NCI-H345 treated with DMSO at 0.1 percent for 48 hours (cell line): ENCODE results near the gene SKIC2.

ENCODE experiments used
- DNase-seq: peaks from one replicate; lab custom pipeline; 2025; ENCODE audit not compliant: unreplicated experiment; lab: John Stamatoyannopoulos, UW

The SKIC2 gene

DNA sequence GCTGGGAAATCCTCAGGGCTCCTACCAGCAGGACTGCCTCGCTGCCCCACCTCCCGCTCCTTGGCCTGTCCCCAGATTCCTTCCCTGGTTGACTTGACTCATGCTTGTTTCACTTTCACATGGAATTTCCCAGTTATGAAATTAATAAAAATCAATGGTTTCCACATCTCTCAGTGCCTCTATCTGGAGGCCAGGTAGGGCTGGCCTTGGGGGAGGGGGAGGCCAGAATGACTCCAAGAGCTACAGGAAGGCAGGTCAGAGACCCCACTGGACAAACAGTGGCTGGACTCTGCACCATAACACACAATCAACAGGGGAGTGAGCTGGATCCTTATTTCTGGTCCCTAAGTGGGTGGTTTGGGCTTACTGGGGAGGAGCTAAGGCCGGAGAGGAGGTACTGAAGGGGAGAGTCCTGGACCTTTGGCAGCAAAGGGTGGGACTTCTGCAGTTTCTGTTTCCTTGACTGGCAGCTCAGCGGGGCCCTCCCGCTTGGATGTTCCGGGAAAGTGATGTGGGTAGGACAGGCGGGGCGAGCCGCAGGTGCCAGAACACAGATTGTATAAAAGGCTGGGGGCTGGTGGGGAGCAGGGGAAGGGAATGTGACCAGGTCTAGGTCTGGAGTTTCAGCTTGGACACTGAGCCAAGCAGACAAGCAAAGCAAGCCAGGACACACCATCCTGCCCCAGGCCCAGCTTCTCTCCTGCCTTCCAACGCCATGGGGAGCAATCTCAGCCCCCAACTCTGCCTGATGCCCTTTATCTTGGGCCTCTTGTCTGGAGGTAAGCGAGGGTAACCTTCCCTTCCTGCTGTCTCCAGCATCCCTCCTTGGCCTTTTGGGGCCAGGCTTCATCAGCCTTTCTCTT lies 13.2 kb upstream of the SKIC2 start, which contains the start of gene CFB:
Gene CFB, plus strand, starts transcription at position 589 of the 863 bp plus-strand sequence. Its CDS starts 127 bp downstream, at position 716.
- DNase-seq, result no peak

DNA sequence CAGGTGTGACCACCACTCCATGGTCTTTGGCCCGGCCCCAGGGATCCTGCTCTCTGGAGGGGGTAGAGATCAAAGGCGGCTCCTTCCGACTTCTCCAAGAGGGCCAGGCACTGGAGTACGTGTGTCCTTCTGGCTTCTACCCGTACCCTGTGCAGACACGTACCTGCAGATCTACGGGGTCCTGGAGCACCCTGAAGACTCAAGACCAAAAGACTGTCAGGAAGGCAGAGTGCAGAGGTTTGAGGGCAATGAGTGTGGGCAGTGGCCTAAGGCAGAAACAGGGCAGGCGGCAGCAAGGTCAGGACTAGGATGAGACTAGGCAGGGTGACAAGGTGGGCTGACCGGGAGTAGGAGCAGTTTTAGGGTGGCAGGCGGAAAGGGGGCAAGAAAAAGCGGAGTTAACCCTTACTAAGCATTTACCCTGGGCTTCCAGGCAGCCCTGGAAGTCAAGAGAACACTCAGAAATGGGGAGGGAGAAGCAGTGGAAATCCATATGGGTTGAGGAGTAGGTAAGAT lies 12.5 kb upstream of the SKIC2 start:
- DNase-seq, result no peak

DNA sequence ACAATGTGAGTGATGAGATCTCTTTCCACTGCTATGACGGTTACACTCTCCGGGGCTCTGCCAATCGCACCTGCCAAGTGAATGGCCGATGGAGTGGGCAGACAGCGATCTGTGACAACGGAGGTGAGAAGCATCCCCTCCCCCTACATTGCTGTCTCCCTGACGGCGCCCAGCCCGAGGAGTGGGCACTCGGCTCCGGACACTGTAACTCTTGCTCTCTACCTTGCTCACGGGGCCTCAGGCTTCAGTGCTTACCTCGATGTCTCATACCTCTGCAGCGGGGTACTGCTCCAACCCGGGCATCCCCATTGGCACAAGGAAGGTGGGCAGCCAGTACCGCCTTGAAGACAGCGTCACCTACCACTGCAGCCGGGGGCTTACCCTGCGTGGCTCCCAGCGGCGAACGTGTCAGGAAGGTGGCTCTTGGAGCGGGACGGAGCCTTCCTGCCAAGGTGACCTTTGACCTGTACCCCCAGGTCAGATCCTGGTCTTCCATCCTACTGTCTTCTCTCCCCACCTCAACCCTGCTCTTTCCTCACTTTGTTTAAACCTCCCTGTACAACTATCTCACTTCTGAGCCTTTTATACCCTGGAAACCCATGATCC lies 11.8 kb upstream of the SKIC2 start:
- no peak for DNase-seq

DNA sequence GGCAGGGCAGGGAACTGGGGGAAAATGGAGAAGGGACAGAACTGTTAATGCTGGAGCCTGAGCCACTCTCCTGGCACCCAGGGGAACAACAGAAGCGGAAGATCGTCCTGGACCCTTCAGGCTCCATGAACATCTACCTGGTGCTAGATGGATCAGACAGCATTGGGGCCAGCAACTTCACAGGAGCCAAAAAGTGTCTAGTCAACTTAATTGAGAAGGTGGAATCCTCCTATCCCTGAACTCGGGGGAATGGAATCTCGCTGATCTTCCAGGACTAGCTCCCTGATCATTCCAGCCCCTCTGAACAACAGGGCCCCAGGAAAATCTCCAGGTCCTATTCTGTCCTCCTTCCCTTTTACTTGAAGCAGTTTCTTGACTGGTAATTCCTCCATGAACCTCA lies 11.1 kb upstream of the SKIC2 start:
- DNase-seq, result no peak

DNA sequence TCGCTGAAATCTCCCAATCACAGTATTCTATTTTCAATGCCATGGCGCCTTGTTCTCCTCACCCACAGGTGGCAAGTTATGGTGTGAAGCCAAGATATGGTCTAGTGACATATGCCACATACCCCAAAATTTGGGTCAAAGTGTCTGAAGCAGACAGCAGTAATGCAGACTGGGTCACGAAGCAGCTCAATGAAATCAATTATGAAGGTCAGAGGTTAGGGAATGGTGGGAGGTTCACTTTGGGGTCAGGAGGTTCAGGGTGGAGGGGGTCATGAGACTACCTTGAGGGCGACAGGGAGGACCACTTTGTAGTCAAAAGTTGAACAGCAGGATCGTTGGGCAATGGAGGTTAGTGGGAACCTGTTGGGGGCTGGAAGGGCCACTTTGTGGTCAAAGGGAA lies 10.7 kb upstream of the SKIC2 start:
- DNase-seq, result no peak

DNA sequence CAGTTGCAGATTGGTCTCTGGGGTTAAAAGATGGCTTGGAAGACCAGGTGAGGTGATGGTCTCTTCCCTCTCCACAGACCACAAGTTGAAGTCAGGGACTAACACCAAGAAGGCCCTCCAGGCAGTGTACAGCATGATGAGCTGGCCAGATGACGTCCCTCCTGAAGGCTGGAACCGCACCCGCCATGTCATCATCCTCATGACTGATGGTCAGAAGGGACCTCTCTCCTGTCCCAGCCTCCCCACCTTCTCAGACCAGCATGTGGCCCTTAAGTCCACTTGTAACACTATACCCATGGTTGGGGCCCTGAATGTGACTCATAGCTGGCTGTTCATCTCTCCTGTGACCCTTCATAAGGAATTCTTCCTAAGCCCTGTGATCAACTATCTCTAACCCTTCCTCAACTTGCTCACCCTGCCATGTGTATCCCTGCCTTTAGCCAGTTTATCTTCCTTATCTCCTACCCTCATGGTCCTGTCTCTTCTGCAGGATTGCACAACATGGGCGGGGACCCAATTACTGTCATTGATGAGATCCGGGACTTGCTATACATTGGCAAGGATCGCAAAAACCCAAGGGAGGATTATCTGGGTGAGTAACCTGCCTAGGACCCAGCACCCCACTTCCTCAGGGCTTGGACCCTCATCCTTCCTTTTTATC lies 10.1 kb upstream of the SKIC2 start:
- no peak for DNase-seq

DNA sequence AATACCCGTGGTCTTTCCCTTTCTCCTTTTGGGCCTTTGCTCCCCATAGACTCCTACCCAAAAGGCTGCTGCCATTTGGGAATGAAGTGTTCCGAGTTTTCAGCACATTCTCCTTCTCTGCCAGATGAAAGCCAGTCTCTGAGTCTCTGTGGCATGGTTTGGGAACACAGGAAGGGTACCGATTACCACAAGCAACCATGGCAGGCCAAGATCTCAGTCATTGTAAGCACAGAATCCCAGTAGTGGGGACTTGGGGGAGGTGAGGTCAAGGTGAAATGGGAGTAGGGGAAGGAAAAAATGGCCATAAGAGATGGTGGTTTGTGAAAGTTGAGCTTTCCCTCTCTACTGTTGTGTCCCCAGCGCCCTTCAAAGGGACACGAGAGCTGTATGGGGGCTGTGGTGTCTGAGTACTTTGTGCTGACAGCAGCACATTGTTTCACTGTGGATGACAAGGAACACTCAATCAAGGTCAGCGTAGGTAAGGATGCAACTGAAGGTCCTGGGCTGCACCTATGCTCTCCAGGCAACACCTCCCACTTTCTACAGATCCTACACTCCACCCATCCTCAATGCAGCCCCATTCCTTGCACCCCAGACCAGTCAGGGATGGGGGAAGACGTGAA lies 8.9 kb upstream of the SKIC2 start:
- no peak for DNase-seq

DNA sequence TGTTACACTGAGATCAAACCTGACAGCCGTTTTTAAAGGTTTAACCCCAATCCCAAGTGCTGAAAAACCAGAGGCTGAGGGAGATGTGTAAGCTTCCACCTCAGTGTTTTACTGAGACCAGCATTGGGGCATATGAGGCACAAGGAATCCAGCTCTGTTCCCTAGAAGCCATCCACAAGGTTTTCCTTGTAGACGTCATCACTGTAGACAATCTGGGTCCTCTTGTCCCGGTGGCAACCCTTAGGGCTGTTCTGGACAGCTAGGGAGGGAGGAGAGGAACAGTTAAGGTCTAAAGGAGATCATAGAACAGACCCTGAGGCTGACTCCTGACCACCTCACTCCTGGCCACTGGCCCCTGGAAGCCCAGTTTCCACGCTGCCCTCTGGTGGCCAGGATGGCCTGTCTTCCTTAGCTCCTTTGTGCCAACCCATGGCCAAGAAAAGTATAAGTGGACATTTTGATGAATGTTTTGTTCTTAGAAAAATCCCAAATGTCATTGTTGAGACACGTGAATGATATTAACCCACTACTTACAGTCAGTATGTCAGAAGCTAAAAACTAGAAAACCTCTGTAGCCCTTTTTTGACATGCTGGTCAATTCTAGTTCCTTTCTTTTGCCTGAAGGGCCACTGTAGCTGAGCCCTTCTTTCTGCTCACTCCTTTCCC lies 6.7 kb upstream of the SKIC2 start:
- no peak for DNase-seq

DNA sequence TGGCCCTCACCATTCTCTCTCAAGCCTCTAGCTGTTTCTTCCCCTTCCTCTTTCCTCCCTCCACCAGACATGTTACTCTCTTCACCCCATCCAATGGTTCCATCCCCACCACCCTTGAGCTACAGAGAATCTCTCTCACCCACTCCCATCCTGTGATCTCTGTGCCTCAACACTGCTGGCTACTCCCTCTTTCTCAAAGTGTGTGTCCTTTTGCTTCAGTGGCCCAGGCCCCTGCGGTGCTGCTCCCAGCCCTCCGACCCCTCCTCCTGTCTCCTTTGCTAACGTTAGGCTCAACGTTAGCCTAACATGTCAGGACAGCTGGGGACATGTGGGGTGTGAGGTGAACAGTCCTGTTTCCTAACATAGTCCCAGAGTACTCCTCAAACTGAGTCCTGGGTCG lies 6.1 kb upstream of the SKIC2 start:
- no peak for DNase-seq

DNA sequence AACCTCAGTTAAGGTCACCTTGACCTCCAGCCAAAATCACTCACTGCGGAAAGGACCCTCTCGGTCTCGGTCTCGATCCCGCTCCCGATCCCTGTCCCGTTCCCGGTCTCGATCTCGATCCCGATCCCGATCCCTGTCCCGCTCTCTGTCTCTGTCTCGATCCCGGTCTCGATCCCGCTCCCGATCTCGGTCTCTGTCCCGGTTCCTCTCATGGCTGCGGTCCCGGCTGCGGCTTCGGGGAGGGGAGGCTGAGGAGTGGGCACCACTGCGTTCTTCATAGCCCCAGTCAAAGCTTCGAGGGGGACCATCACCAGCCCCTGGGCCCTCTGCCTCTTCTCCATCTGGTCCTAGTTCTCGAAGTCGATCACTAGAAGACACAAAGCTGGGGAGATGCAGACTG lies 4.5 kb upstream of the SKIC2 start:
- DNase-seq, result no peak

DNA sequence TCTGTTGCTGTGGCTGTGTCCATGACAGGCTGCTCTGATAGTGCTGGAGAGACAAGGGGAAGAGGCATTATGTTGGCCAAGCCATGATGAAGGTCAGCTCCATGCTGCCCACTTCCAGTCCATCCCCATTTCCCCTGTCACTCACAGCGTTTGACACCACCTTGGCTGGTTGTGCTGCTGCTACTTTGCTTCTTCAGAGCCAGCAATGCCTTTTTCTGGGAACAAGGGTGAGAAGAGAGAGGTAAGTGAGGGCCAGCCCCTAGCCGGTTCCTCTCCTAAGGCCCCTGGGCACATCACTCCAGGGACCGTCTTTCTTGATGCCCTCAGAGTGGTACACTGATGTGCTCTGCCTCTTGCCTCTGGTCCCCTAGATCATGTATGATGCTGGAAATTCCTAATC lies 2.2 kb upstream of the SKIC2 start:
- DNase-seq, result no peak

DNA sequence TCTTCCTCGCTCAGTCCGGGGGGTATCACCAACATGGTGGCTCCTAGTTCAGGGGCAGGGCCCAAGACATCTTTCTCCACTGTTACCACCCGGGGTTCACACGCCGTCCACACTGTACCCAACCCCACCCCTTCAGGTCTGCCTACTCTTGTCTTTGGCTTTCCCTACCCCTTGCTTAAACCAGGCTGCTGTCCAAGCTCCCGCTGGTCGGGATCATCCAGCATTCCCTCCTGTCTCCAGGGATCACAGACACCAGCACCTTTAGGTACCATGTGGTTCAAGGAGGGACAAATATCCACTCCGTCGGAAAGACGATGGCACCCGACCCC lies 599 bp upstream of the SKIC2 start:
- no peak for DNase-seq

DNA sequence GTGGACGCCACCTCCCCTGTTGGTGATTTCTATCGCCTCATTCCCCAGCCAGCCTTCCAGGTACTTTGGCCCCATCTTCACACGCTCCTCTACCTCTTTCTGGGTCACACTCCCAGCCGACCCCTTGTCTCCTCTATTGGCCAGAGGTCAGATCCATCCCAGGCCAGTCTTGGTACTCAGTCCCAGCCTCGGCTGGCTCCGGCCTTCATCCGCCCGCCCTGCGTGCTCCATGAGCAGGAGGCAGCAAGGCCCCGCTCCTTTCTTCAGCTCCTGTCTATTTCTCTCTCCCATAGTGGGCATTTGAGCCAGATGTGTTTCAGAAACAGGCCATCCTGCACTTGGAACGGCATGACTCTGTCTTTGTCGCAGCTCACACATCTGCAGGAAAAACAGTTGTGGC lies 2.6 kb downstream of the SKIC2 start:
- no peak for DNase-seq

DNA sequence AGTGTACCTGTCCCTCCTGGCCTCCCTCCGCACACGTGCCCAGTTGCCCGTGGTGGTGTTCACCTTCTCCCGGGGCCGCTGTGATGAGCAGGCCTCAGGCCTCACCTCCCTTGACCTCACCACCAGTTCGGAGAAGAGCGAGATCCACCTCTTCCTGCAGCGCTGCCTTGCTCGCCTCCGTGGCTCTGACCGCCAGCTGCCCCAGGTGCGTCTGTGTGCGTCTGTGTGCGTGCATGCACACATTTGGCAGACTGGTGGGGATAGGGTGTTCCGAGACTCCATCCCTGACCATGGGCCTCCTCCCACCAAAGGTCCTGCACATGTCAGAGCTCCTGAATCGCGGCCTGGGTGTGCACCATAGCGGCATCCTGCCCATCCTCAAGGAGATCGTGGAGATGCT lies 4.9 kb downstream of the SKIC2 start:
- DNase-seq, result no peak

DNA sequence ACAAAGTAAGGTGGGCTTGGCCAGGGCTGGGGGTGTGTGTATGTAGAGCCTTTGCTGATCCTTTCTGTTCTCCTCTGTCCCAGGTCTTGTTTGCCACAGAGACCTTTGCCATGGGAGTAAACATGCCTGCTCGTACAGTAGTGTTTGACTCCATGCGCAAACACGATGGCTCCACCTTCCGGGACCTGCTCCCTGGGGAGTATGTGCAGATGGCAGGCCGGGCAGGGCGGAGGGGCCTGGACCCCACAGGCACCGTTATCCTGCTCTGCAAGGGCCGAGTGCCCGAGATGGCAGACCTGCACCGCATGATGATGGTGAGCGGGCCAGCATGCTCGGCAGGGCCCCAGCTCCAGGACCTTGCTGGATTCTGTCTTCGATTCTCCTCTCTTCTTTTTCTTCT lies 6.7 kb downstream of the SKIC2 start:
- DNase-seq, result no peak

DNA sequence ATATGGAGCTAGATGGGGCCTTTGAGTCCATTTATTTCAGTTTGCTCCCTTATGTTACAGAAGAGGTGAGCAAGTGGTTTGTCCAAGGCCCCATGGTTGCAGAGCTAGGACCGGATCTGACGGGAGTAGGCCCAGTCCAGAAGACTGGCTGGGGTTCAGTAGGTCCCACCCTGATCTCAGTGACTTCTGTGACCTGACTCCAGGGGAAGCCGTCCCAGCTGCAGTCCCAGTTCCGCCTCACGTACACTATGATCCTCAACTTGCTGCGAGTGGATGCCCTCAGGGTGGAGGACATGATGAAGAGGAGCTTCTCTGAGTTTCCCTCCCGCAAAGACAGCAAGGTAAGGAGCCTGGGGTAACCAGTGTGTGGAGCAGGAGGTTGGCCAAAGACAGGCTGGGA lies 7.5 kb downstream of the SKIC2 start:
- no peak for DNase-seq

DNA sequence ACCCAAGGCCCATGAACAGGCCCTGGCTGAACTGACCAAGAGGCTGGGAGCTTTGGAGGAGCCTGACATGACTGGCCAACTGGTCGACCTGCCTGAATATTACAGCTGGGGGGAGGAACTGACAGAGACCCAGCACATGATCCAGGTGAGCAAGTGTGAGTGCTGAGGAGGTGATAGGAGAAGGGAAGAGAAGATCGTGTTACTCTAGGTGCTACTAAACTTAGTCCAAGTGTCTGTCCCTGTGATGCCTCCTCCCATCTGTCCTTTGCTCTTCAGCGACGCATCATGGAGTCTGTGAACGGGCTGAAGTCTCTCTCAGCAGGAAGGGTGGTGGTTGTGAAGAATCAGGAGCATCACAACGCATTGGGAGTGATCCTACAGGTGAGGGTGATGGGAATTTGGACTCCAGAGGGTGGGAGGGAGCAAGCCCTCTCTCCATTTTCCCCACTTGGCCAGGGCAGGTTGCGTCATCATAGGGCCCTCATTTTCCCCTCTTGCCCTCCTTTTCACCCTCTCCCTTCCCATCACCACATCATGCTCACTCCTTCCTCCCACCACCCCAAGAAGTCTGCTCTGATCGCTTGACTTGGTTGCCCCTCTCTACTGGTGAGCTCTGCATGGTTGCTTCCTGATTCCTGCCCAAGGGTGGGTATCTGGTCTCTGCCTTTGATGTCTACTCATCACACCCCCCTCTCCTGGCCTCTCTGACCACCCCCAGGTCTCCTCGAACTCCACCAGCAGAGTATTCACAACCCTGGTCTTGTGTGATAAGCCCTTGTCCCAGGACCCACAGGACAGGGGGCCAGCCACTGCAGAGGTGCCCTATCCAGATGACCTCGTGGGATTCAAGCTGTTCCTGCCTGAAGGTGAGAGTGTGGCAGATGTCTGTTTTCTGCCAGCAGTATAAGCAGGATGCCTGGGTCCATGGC lies 8.3 kb downstream of the SKIC2 start:
- no peak for DNase-seq

DNA sequence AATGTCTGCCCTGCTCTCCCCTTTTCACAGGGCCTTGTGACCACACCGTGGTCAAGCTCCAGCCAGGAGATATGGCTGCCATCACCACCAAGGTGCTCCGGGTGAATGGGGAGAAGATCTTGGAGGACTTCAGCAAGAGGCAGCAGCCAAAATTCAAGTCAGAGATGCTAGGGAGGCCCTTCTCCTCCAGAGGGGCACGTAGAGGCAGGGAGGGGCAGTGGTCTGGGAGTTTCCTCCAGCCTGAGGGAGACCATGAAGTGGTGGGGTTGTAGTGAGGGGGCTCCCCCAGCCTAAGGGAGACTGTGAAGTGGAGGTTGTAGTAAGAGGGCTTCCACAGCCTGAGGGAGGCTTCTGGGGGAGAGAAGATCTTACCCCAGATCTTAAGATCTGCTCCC lies 8.9 kb downstream of the SKIC2 start:
- no peak for DNase-seq

DNA sequence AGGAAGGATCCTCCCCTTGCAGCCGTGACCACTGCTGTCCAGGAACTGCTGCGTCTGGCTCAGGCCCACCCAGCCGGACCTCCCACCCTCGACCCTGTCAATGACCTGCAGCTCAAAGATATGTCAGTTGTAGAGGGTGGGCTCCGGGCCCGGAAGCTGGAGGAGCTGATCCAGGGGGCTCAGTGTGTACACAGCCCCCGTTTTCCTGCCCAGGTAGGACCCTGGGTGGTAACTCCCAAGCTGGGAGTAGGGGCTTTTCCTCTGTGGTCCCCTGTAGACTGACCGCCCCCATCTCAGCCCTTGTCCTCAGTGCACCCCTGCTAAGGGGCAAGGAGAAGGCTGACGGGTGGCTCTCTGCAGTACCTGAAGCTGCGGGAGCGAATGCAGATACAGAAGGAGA lies 9.4 kb downstream of the SKIC2 start:
- DNase-seq, result no peak
